K562 (cell line): ENCODE data around the gene ALDH1A3.

Experiments used
- EP300 ChIP-seq: IDR thresholded peaks from 2 replicates; pipeline ENCODE4 v1.6.1; 2012; ENCODE audit warnings: low read length, improper control_type of control experiment
- GABPA ChIP-seq: fragments of 200-800 bp; sonication (Bioruptor generic); conservative IDR thresholded peaks from 2 replicates; pipeline ENCODE4 v1.6.1; 2016; ENCODE audit warnings: low read depth, missing genetic modification characterization, missing compliant biosample characterization
- GTF2A2 ChIP-seq: IDR thresholded peaks from 2 replicates; pipeline ENCODE4 v1.6.1; 2016; ENCODE audit warnings: mild to moderate bottlenecking, missing genetic modification characterization, missing compliant biosample characterization
- HCFC1 ChIP-seq: IDR thresholded peaks from 2 replicates; pipeline ENCODE4 v1.6.1; 2012; ENCODE audit warnings: low read depth, low read length, improper control_type of control experiment
- MAZ ChIP-seq, 2 experiments: fragments of 450-650 bp in 1 of 2; sonication (generic) in 1 of 2; formaldehyde crosslinking; IDR thresholded peaks in 1 of 2; conservative IDR thresholded peaks in 1 of 2; 2 replicates each; pipeline versions ENCODE4 v1.4.0 to v1.5.0; 2020; ENCODE audit warnings: mild to moderate bottlenecking in 1 of 2, missing genetic modification reagents in 1 of 2
- NFE2 ChIP-seq: IDR thresholded peaks from 2 replicates; pipeline ENCODE4 v1.6.1; 2014; ENCODE audit warnings: antibody characterized with exemption, low read depth
- RBFOX2 ChIP-seq: fragments of 200-400 bp; formaldehyde crosslinking; IDR thresholded peaks from 2 replicates; pipeline ENCODE4 v1.6.1; 2017; ENCODE audit warnings: low read depth, mild to moderate bottlenecking, low read length, moderate library complexity
- TCF7 ChIP-seq: sonication (generic); IDR thresholded peaks from 2 replicates; pipeline ENCODE4 v1.6.1; 2016; ENCODE audit warnings: antibody characterized with exemption, borderline replicate concordance
- ZC3H4 ChIP-seq: sonication (generic); formaldehyde crosslinking; IDR thresholded peaks from 2 replicates; pipeline ENCODE4 v1.9.0; 2021; ENCODE audit warnings: missing genetic modification reagents, borderline replicate concordance
- TF ChIP-seq, protein P1 (sequence below): sonication (generic); formaldehyde crosslinking; IDR thresholded peaks from 2 replicates; pipeline ENCODE4 v1.5.0; 2020; ENCODE audit warnings: missing genetic modification reagents

DNA sequence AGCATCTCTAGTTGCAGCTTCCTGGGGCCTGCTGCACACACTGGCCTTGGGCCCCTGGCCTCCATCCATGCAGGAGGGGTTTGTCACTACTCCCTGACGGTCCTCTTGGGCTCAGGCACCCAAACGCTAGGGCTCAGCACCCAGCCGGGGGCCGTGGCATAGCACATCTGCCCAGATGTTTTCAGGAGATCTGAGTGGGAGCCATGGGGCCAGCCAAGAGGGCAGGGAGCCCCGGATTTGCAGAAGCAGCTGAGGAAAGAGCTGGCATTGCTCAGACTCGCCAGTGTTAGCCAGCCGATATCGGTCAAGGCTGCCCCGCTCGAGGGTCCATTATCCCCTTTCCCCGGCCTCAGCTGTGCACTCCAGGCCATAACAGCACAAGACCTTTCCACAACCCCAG, 1.5 kb upstream of the ALDH1A3 start:
- TF ChIP-seq MAZ (CRISPR knock-in tag; conservative IDR thresholded peaks at IDR 0.05 in 1 of 2, IDR thresholded peaks at IDR 0.05 in 1 of 2) (no peak), GTF2A2 (tag) (no peak), GABPA (tag) (no peak), ZC3H4 (CRISPR knock-in tag) (no peak), HCFC1 (no peak), NFE2 (no peak), EP300 (no peak), RBFOX2 (no peak), TCF7 (no peak)
- TF ChIP-seq, protein P1, sequence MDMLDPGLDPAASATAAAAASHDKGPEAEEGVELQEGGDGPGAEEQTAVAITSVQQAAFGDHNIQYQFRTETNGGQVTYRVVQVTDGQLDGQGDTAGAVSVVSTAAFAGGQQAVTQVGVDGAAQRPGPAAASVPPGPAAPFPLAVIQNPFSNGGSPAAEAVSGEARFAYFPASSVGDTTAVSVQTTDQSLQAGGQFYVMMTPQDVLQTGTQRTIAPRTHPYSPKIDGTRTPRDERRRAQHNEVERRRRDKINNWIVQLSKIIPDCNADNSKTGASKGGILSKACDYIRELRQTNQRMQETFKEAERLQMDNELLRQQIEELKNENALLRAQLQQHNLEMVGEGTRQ (CRISPR knock-in tag): no peak
